Measurements from ENCODE around the gene ATG16L1.

The ATG16L1 gene

DNA sequence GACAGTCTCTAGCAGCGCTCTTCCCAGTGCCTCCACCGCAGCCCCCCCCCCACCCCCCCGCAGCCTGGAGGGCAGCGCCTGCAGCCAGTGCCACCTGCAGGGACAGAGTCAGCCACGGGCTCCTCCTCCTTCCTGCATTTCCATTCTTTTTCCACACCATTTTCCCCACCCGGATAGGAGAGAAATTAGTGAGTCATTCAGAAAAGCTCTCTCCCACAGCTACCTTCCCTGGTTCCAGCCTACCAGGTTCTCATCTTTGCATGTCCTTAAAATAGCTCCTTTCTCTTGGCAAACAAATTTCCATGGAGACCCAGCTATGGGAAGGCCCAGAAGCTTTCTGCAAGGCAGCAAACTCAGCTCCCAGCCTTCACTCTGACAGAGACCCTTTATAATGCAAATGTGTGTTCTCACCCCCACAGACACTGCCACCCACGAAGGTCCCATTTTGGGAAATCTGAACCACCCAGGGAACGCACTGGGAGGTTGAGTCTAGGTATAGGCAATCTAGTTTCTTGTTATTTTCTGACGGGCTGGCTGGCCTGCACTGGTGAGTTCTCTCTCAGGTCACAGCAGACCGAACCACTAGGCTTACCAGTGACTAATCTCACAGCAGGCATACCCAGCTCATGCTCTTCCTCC lies 41.8 kb upstream of the ATG16L1 start:
- no peak for DNase-seq (ENCODE audit: low spot score)
- in situ Hi-C loops (cut with MboI; ENCODE audit: low sequenced_read_pairs, unreplicated experiment) = no loop called here
- TF ChIP-seq, protein P1, sequence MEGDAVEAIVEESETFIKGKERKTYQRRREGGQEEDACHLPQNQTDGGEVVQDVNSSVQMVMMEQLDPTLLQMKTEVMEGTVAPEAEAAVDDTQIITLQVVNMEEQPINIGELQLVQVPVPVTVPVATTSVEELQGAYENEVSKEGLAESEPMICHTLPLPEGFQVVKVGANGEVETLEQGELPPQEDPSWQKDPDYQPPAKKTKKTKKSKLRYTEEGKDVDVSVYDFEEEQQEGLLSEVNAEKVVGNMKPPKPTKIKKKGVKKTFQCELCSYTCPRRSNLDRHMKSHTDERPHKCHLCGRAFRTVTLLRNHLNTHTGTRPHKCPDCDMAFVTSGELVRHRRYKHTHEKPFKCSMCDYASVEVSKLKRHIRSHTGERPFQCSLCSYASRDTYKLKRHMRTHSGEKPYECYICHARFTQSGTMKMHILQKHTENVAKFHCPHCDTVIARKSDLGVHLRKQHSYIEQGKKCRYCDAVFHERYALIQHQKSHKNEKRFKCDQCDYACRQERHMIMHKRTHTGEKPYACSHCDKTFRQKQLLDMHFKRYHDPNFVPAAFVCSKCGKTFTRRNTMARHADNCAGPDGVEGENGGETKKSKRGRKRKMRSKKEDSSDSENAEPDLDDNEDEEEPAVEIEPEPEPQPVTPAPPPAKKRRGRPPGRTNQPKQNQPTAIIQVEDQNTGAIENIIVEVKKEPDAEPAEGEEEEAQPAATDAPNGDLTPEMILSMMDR (IDR thresholded peaks at IDR 0.05; ENCODE audit: borderline replicate concordance, control extremely low read depth, extremely low read depth, insufficient read depth, missing control alignments) = no peak

- DNase-seq (ENCODE audit: low spot score) = no peak
- TF ChIP-seq, protein P1 (IDR thresholded peaks at IDR 0.05; ENCODE audit: borderline replicate concordance, control extremely low read depth, extremely low read depth, insufficient read depth, missing control alignments) = no peak
- in situ Hi-C loops (cut with MboI; ENCODE audit: low sequenced_read_pairs, unreplicated experiment) = no loop called here
These were observed 41.2 kb upstream of the ATG16L1 start for GRCh38 chr2:233210281-233210680.

GRCh38 chr2:233210843-233211547 lies 40.5 kb upstream of the ATG16L1 start:
- no peak for DNase-seq (ENCODE audit: low spot score)
- TF ChIP-seq, protein P1 (IDR thresholded peaks at IDR 0.05; ENCODE audit: borderline replicate concordance, control extremely low read depth, extremely low read depth, insufficient read depth, missing control alignments) = no peak
- in situ Hi-C loops (cut with MboI; ENCODE audit: low sequenced_read_pairs, unreplicated experiment) = no loop called here

DNA sequence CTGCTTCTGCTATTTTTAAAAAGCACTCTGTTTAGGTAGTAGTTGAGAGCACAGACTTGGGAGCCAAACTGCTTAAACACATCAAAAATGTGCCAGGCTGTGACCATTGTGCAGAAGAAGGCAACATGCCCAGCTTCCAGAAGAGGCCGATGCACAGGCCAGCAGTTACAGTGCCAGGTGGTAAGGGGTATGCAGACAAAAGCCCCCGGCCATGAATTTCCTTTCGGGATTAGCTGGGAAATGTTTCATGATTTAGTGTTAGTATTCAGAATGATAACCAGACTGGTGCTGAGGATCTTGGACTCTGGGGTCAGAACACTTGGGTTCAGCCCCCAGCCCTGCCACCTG lies 40.0 kb upstream of the ATG16L1 start:
- TF ChIP-seq, protein P1 (IDR thresholded peaks at IDR 0.05; ENCODE audit: borderline replicate concordance, control extremely low read depth, extremely low read depth, insufficient read depth, missing control alignments) = no peak
- DNase-seq (ENCODE audit: low spot score) = no peak
- in situ Hi-C loops (cut with MboI; ENCODE audit: low sequenced_read_pairs, unreplicated experiment) = no loop called here

DNA sequence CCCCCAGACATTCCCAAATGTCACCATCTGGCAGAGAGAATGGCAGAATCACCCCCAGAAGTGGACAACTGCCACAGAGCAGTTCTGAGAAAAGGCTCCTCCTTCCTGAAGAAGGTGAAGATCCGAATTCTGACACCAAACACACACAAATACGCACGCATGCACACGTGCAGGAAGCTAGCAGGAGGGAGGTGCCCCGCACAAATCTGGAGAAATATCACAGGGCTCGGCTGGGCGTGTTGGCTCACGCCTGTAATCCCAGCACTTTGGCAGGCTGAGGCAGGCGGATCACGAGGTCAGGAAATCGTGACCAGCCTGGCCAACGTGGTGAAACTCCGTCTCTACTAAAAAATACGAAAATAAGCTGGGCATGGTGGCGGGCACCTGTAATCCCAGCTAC lies 38.5 kb upstream of the ATG16L1 start:
- no peak for DNase-seq (ENCODE audit: low spot score)
- TF ChIP-seq, protein P1 (IDR thresholded peaks at IDR 0.05; ENCODE audit: borderline replicate concordance, control extremely low read depth, extremely low read depth, insufficient read depth, missing control alignments) = no peak
- in situ Hi-C loops (cut with MboI; ENCODE audit: low sequenced_read_pairs, unreplicated experiment) = no loop called here

GRCh38 chr2:233213975-233214374 lies 37.5 kb upstream of the ATG16L1 start:
- TF ChIP-seq, protein P1 (IDR thresholded peaks at IDR 0.05; ENCODE audit: borderline replicate concordance, control extremely low read depth, extremely low read depth, insufficient read depth, missing control alignments) = no peak
- DNase-seq (ENCODE audit: low spot score) = no peak
- in situ Hi-C loops (cut with MboI; ENCODE audit: low sequenced_read_pairs, unreplicated experiment) = no loop called here
